Activated CD4-positive, alpha-beta memory T cell treated with anti-CD3 and anti-CD28 coated beads, Interleukin-2, amount 10 ng/mL, durations not matched to agents 7 days and 5 days (primary cell): Measurements from ENCODE around the gene IL12B. TPM values are rescaled to one million over a fixed set of nuclear protein-coding genes. Genes with fewer than 3 reads are reported as not detected.
"Not testable (repeated sequence)": the region's sequence is repeated elsewhere in the genome, so short reads cannot be mapped to it uniquely, and the experiment has no call there.

Experiments used
- CTCF ChIA-PET: fragments of 350-600 bp; sonication (Branson Sonifier 250); formaldehyde crosslinking; loops from one replicate; lab custom pipeline; 2021; ENCODE audit warnings: antibody characterized with exemption, inconsistent platforms; lab: Charles Lee
- POLR2A ChIA-PET: fragments of 350-600 bp; sonication (Branson Sonifier 250); formaldehyde crosslinking; loops from one replicate; lab custom pipeline; 2021; ENCODE audit warnings: antibody characterized with exemption; lab: Charles Lee
- DNase-seq: peaks from one replicate; pipeline ENCODE4 v3.0.0-alpha.2; 2020
- H3K27ac Mint-ChIP-seq: one replicate; pipeline ENCODE4 v1.8.0; 2021; ENCODE audit warnings: mild to moderate bottlenecking, mixed read lengths
- H3K27me3 Mint-ChIP-seq: one replicate; pipeline ENCODE4 v1.8.0; 2021; ENCODE audit warnings: mixed read lengths
- H3K36me3 Mint-ChIP-seq: one replicate; pipeline ENCODE4 v1.8.0; 2021; ENCODE audit warnings: low read depth, mixed read lengths
- H3K4me1 Mint-ChIP-seq: one replicate; pipeline ENCODE4 v1.8.0; 2021; ENCODE audit warnings: mixed read lengths
- H3K4me3 Mint-ChIP-seq: one replicate; pipeline ENCODE4 v1.8.0; 2021; ENCODE audit warnings: mild to moderate bottlenecking, mixed read lengths
- H3K9me3 Mint-ChIP-seq: one replicate; pipeline ENCODE4 v1.8.0; 2021; ENCODE audit warnings: mixed read lengths
- total RNA-seq, 2 experiments: library from RNA; stranded (reverse); gene quantifications; one replicate each; pipeline ENCODE4 v1.2.3, GENCODE V29; 2021

IL12B gene
- total RNA-seq, 2 experiments from 2014 or later, result 0.08 TPM; not detected in 1

DNA sequence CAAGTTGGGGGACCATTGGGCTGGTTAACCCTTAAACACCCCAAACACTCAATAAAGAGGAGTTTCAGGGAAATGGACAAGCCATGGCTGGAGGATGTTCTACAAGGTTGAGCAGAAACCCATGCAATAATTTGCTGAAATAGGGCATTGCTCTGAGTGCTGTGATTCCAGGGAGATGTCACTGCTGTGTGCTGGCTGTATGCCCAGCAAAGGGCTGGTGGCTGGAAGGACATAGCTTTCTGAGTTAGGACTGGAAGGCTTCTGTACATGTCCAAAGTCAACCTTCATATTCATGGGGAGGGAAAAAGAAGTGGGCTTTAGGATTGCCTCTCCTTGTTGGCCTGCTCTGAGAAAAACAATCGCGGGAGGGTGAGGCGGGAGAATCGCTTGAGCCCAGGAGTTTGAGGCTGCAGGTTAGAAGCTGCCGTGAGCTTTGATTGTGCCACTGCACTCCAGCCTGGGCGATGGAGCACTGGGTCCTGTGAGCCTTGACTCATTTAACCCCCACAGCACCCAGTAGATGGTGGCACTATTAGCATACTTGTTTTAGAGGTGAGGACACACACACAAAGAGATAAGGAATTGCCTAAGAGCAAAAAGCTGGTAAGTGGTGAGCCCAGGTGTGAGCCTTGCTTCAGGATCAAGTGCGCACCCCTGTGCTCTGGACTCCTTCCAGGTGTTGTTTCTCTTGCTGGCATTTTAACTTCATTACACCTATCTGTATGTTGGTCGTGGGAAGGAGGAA is 20.4 kb downstream of the IL12B start:
- no peaks in the 10 kb centered on the region for H3K9me3 Mint-ChIP-seq
- peaks cover 10% of the 10 kb centered on the region for H3K4me1 Mint-ChIP-seq
- no peaks in the 10 kb centered on the region for H3K36me3 Mint-ChIP-seq
- H3K4me3 Mint-ChIP-seq, result no peak overlapping the region
- peaks cover 54% of the 10 kb centered on the region for H3K27me3 Mint-ChIP-seq
- POLR2A ChIA-PET, result interaction anchor here (1.1 kb wide), 1 partner anchor 37 kb away, joined by 3 read pairs; no protein-coding TSS in a partner anchor
- no peak overlapping the region for H3K27ac Mint-ChIP-seq
- CTCF ChIA-PET, result interaction anchor here (0.7 to 2.1 kb wide), 5 partner anchors 9 to 678 kb away, joined by 3 to 7 read pairs (median 5); no protein-coding TSS in a partner anchor
- no peak for DNase-seq

DNA sequence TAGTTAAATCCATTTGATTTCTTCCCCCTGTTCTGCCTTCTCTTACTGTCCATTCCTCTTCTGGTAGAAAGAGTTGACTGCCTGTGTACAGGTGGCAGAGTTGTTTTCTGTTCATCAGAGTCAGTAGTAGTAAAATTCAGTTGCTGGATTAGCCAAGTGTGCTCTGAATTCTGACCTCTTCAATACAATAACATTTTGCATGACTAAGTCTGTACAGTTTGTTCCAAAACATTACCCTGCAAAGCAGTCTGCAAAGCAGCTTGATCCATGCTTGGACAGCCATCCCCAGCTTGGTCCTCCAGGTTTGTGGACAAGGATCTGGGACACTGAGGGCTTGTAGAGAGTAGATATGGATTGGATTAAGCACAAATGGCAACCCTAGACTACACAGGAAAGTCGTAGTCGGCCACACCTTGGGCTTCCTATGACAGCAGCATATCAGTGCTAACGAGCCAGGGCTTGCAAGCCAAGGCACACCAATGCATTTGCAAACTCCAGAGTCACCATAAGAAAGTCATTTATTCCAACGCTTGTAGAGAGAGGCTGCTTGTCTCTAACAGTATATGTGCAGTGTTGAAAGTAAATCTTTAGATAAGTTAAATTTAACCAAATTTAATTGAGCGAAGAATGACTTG is 25.2 kb downstream of the IL12B start:
- Mint-ChIP-seq H3K27me3 (peaks cover 54% of the 10 kb centered on the region), H3K27ac (no peak overlapping the region), H3K4me1 (peaks cover 2% of the 10 kb centered on the region), H3K4me3 (no peak overlapping the region), H3K36me3 (peaks cover 5% of the 10 kb centered on the region), H3K9me3 (peaks cover 18% of the 10 kb centered on the region)
- no peak for DNase-seq
- CTCF ChIA-PET, result interaction anchor here (1.0 kb wide), 1 partner anchor 12 kb away, joined by 4 read pairs; no protein-coding TSS in a partner anchor
- POLR2A ChIA-PET, result interaction anchor here (0.8 kb wide), 1 partner anchor 71 kb away, joined by 3 read pairs; no protein-coding TSS in a partner anchor

GRCh38 chr5:159303286-159303685 is 27.0 kb downstream of the IL12B start:
- ChIA-PET CTCF (no interaction called here), POLR2A (no interaction called here)
- Mint-ChIP-seq H3K27me3 (peaks cover 45% of the 10 kb centered on the region), H3K36me3 (peaks cover 11% of the 10 kb centered on the region), H3K27ac (no peak overlapping the region), H3K4me3 (no peak overlapping the region), H3K9me3 (peaks cover 29% of the 10 kb centered on the region), H3K4me1 (no peaks in the 10 kb centered on the region)
- DNase-seq, result no peak

DNA sequence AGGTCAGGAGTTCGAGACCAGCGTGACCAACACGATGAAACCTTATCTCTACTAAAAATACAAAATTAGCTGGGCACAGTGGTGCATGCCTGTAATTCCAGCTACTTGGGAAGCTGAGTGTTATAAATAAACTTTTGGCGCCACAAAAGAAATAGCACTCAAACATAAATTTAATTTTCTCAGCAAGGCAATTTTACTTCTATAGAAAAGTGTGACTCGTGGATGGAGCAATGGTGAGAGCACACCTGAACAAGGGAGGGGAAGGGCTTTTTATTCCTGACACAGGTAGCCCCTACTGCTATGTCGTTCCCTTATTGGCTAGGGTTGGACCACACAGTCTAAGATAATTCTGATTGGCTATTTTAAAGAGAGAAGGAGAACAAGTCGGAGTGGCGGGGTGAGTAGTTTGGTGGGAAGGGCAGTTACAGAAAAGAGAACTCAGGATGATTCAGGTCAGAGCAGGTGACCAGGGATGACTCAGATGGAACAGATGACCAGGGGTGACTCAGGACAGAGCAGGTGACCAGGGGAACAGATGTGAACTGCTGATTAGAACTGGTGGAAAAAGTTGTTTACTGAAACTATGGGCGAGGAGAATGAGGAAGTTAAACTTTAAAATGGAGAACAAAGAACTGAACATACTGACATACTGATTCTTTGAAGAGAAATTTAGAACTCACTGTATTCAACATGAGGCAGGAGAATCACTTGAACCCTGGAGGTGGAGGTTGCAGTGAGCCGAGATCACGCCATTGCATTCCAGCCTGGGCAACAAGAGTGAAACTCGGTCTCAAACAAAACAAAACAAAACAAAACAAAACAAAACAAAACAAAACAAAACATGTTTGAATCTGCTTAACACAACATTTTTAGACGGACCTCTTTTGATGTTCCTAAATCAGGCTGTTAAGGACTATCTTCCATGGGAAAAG is 28.1 kb downstream of the IL12B start:
- H3K9me3 Mint-ChIP-seq, result peaks cover 32% of the 10 kb centered on the region
- DNase-seq, H3K27ac Mint-ChIP-seq, CTCF ChIA-PET, H3K4me3 Mint-ChIP-seq, H3K4me1 Mint-ChIP-seq, POLR2A ChIA-PET: not testable (repeated sequence)
- H3K36me3 Mint-ChIP-seq, result peaks cover 11% of the 10 kb centered on the region
- peaks cover 39% of the 10 kb centered on the region for H3K27me3 Mint-ChIP-seq

GRCh38 chr5:159301466-159301865 is 28.8 kb downstream of the IL12B start:
- Mint-ChIP-seq H3K36me3 (peaks cover 11% of the 10 kb centered on the region), H3K4me1 (no peaks in the 10 kb centered on the region), H3K27ac (no peak overlapping the region), H3K27me3 (peaks cover 39% of the 10 kb centered on the region), H3K9me3 (peaks cover 32% of the 10 kb centered on the region), H3K4me3 (no peak overlapping the region)
- no peak for DNase-seq
- CTCF ChIA-PET, result interaction anchor here (1.0 kb wide), 1 partner anchor 9 kb away, joined by 3 read pairs; no protein-coding TSS in a partner anchor
- POLR2A ChIA-PET, result no interaction called here

- CTCF ChIA-PET, H3K27ac Mint-ChIP-seq, H3K4me1 Mint-ChIP-seq, POLR2A ChIA-PET, H3K4me3 Mint-ChIP-seq, DNase-seq: not testable (repeated sequence)
- peaks cover 15% of the 10 kb centered on the region for H3K27me3 Mint-ChIP-seq
- H3K36me3 Mint-ChIP-seq, result peaks cover 11% of the 10 kb centered on the region
- peaks cover 23% of the 10 kb centered on the region for H3K9me3 Mint-ChIP-seq
Measured at GRCh38 chr5:159297300-159297699, 33.0 kb downstream of the IL12B start.

- peaks cover 6% of the 10 kb centered on the region for H3K27me3 Mint-ChIP-seq
- H3K9me3 Mint-ChIP-seq, result peaks cover 14% of the 10 kb centered on the region
- POLR2A ChIA-PET, result no interaction called here
- no peak overlapping the region for H3K27ac Mint-ChIP-seq
- DNase-seq, result no peak
- no peak overlapping the region for H3K4me3 Mint-ChIP-seq
- CTCF ChIA-PET, result interaction anchor here (0.7 to 0.8 kb wide), 2 partner anchors 23 to 1219 kb away, joined by 3 read pairs; no protein-coding TSS in a partner anchor
- peaks cover 7% of the 10 kb centered on the region for H3K36me3 Mint-ChIP-seq
- H3K4me1 Mint-ChIP-seq, result no peaks in the 10 kb centered on the region
Measured at GRCh38 chr5:159294921-159295320, 35.4 kb downstream of the IL12B start.

DNA sequence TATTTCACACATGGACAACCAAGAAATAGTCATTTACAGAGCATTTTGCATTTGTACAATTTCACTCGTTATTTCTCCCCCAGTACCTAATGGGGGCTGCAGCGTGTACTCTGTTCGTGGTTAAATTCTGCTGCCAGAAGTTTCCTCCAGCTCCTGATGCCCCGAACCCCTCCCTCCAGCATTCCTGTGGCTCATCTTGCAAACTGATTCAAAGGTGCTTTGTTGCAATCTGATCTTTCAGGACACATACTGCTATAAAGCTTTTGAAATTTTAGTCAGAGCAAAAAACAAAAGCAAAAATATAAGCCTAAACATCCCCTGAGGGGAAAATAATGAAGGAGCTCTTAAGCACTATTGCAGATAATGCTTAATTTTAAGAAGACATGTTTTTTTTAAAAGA is 39.5 kb downstream of the IL12B start:
- Mint-ChIP-seq H3K27ac (no peak overlapping the region), H3K36me3 (no peaks in the 10 kb centered on the region), H3K4me1 (no peaks in the 10 kb centered on the region), H3K27me3 (no peaks in the 10 kb centered on the region), H3K4me3 (no peak overlapping the region), H3K9me3 (no peaks in the 10 kb centered on the region)
- DNase-seq, result no peak
- CTCF ChIA-PET, result interaction anchor here (0.9 kb wide), 1 partner anchor 134 kb away, joined by 3 read pairs; no protein-coding TSS in a partner anchor
- POLR2A ChIA-PET, result no interaction called here

GRCh38 chr5:159286420-159287035 is 43.8 kb downstream of the IL12B start:
- CTCF ChIA-PET, result interaction anchor here (0.6 to 4.5 kb wide), 15 partner anchors 13 to 1058 kb away, joined by 3 to 29 read pairs (median 4); no protein-coding TSS in a partner anchor
- POLR2A ChIA-PET, result interaction anchor here (0.7 to 1.4 kb wide), 3 partner anchors 12 to 723 kb away, joined by 3 to 4 read pairs (median 3); partner anchors contain the start of gene TTC1
- peaks cover 11% of the 10 kb centered on the region for H3K36me3 Mint-ChIP-seq
- H3K27me3 Mint-ChIP-seq, result no peaks in the 10 kb centered on the region
- no peak overlapping the region for H3K4me3 Mint-ChIP-seq
- no peak overlapping the region for H3K27ac Mint-ChIP-seq
- DNase-seq, result no peak
- no peaks in the 10 kb centered on the region for H3K9me3 Mint-ChIP-seq
- H3K4me1 Mint-ChIP-seq, result no peaks in the 10 kb centered on the region

DNA sequence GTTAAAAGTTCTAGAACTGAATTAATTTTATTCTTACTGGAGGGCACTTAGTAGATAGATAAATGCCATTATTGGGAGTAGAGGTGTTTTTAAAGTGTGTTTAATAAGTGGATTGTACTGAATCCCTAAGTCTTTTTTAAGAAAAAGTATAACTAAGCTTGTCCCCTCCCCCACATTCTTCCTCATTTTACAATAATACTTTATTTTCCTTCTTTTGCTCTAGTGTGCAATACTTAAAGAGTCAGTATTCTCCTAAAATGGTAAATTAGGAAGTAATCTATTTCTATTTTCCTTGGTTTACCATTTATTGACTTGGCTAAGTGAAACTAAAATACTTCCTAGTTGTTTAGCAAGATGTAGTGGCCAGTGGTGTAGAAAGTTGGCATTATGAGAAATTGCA is 55.6 kb downstream of the IL12B start:
- Mint-ChIP-seq H3K27me3 (no peaks in the 10 kb centered on the region), H3K9me3 (no peaks in the 10 kb centered on the region), H3K4me3 (no peak overlapping the region), H3K36me3 (peaks cover 58% of the 10 kb centered on the region), H3K4me1 (peaks cover 16% of the 10 kb centered on the region), H3K27ac (no peak overlapping the region)
- CTCF ChIA-PET, result interaction anchor here (1.6 to 2.0 kb wide), 2 partner anchors 11 to 712 kb away, joined by 4 to 5 read pairs; no protein-coding TSS in a partner anchor
- DNase-seq, result no peak
- POLR2A ChIA-PET, result interaction anchor here (1.1 kb wide), 1 partner anchor 12 kb away, joined by 3 read pairs; no protein-coding TSS in a partner anchor

DNA sequence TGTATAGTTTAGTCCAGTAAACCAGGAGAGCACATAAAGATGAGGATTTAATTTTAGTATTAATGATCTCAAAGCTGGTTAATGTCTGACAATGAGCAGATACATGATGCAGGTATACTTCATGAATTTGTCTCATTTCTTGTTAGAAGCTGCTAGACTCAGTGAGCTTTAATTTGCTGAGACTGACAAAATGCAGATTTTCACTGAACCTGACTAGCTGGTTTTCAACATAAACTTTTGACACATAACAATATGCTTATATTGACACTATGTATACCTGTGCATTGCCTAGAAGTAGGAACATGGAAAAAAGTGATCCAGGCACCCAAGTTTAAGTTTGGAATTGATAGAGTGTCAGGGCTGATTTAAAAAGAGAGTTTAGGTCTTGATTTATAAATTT is 56.4 kb downstream of the IL12B start:
- ChIA-PET POLR2A (interaction anchor here (1.1 kb wide), 2 partner anchors 11 to 13 kb away, joined by 3 read pairs; no protein-coding TSS in a partner anchor), CTCF (interaction anchor here (0.7 to 2.0 kb wide), 7 partner anchors 10 to 713 kb away, joined by 3 to 6 read pairs (median 4); no protein-coding TSS in a partner anchor)
- H3K9me3 Mint-ChIP-seq, result no peaks in the 10 kb centered on the region
- H3K4me1 Mint-ChIP-seq, result peaks cover 23% of the 10 kb centered on the region
- H3K4me3 Mint-ChIP-seq, result no peak overlapping the region
- H3K36me3 Mint-ChIP-seq, result peaks cover 57% of the 10 kb centered on the region
- H3K27me3 Mint-ChIP-seq, result no peaks in the 10 kb centered on the region
- DNase-seq, result no peak
- H3K27ac Mint-ChIP-seq, result no peak overlapping the region

GRCh38 chr5:159269723-159270122 is 60.6 kb downstream of the IL12B start:
- Mint-ChIP-seq H3K4me3 (no peak overlapping the region), H3K27me3 (no peaks in the 10 kb centered on the region), H3K36me3 (peaks cover 66% of the 10 kb centered on the region), H3K9me3 (peaks cover 24% of the 10 kb centered on the region), H3K4me1 (peaks cover 22% of the 10 kb centered on the region), H3K27ac (no peak overlapping the region)
- ChIA-PET CTCF (no interaction called here), POLR2A (no interaction called here)
- DNase-seq, result no peak
